ENCODE results near the gene GRIK2.

DNA sequence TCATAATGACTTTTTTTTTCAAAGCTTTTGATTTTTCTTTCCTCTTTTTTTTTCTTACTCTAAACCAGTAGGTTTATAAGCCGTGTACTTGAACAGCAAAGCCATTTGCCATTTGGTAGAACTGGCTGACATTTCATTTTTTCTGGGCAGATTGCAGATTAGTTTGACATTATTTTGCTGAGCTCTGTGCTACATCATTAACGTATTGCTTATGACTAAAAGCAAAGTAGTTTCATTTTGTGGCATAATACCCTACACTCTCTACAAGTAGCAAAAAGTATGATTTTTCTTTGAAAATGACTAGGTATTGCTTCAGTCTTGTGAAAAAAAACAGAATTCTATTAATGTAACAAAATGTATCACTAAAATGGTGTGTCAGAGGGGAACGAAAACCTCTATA, 141.3 kb downstream of the GRIK2 start:
- no peak for TF ChIP-seq JUN (IDR thresholded peaks at IDR 0.05; ENCODE audit: borderline replicate concordance, insufficient read depth, insufficient read length, low read depth)
- TF ChIP-seq, protein P1, sequence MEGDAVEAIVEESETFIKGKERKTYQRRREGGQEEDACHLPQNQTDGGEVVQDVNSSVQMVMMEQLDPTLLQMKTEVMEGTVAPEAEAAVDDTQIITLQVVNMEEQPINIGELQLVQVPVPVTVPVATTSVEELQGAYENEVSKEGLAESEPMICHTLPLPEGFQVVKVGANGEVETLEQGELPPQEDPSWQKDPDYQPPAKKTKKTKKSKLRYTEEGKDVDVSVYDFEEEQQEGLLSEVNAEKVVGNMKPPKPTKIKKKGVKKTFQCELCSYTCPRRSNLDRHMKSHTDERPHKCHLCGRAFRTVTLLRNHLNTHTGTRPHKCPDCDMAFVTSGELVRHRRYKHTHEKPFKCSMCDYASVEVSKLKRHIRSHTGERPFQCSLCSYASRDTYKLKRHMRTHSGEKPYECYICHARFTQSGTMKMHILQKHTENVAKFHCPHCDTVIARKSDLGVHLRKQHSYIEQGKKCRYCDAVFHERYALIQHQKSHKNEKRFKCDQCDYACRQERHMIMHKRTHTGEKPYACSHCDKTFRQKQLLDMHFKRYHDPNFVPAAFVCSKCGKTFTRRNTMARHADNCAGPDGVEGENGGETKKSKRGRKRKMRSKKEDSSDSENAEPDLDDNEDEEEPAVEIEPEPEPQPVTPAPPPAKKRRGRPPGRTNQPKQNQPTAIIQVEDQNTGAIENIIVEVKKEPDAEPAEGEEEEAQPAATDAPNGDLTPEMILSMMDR (IDR thresholded peaks at IDR 0.05; ENCODE audit: extremely low read depth in 1 of 2, insufficient read depth in 1 of 2, low read depth in 1 of 2, low read length in 2 of 2), result no peak
- TF ChIP-seq EZH2 (IDR thresholded peaks at IDR 0.05; ENCODE audit: borderline replicate concordance, low read depth, low read length, severe bottlenecking), result no peak

Data from endothelial cell of umbilical vein (primary cell).